NCI-H345 treated with DMSO at 0.1 percent for 48 hours (cell line): ENCODE data around the gene MEAF6.
"Not testable (repeated sequence)": the region's sequence is repeated elsewhere in the genome, so short reads cannot be mapped to it uniquely, and the experiment has no call there.

Source experiments
- DNase-seq: peaks from one replicate; lab custom pipeline; 2025; ENCODE audit not compliant: unreplicated experiment; lab: John Stamatoyannopoulos, UW

The MEAF6 gene

DNA sequence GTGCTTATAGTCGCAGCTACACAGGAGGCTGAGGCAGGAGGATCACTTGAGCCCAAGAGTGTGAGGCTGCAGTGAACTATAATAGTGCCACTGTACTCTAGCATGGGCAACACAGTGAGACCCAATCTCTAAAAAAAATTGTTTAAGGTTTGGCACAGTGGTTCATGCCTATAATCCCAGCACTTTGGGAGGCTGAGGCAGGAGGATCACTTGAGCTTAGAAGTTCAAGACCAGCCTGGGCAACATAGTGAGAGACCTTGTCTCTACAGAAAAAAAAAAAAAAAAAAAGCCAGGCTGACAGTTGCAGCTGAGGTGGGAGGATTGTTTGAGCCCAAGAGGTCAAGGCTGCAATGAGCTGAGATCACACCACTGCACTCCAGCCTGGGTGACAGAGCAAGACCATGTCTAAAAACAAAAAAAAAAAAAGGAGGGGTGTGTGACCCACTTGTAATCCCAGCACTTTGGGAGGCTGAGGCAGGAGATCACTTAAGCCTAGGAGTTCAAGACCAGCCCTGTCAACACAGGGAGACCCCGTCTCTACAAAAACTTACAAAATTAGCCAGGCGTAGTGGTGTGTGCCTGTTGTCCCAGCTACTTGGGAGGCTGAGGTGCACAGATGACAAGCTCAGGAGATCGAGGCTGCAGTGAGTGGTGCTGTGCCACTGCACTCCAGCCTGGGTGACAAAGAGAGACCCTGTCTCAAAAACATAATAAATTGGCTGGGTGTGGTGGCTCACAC is 18.0 kb upstream of the MEAF6 start:
- DNase-seq, result not testable (repeated sequence)

- not testable (repeated sequence) for DNase-seq
Observed at GRCh38 chr1:37529888-37530287, 15.3 kb upstream of the MEAF6 start.

DNA sequence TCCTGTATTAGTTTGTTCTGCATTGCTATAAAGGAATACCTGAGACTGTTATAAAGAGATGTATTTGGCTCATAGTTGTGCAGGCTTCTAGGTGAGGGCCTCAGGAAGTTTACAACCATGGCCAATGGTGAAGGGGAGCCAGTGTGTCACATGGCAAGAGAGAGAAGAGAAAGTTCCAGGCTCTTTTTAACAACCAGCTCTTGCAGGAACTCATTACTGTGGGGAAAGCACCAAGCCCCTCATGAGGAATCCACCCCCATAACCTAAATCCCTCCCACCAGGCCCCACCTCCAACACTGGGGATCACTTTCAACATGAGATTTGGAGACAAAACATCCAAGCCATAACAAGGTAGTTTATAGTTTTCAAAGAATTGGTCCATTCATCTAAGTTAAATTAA is 5.0 kb upstream of the MEAF6 start:
- no peak for DNase-seq

- DNase-seq, result not testable (repeated sequence)
Observed at GRCh38 chr1:37518929-37519328, 4.4 kb upstream of the MEAF6 start.

DNA sequence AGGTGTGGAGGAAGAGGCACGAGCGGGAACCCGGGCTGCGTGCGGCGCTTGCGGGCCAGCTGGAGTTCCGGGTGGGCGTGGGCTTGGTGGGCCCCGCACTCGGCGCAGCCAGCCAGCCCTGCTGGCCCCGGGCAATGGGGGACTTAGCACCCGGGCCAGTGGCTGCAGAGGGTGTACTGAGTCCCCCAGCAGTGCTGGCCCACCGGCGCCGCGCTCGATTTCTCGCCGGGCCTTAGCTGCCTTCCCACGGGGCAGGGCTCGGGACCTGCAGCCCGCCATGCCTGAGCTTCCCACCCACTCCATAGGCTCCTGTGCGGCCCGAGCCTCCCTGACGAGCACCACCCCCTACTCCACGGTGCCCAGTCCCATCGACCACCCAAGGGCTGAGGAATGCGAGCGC is 3.7 kb upstream of the MEAF6 start:
- DNase-seq, result not testable (repeated sequence)

DNA sequence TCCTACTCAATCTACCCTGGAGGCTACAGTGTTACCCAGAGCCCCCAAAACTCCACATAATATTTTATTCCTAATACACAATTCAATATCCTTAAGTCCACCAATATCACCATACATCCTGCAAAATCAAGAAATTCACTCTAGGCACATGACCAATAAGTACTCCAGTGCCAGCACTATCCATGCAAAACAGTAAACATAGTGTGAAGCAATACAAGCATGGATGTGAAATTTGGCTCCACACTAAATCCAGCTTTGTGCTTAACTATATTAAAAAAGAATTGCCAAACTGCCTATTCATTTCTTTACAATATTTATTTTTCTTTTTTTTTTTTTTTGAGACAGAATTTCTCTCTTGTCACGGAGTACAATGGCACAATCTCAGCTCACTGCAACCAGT is 3.0 kb upstream of the MEAF6 start:
- DNase-seq, result no peak

DNA sequence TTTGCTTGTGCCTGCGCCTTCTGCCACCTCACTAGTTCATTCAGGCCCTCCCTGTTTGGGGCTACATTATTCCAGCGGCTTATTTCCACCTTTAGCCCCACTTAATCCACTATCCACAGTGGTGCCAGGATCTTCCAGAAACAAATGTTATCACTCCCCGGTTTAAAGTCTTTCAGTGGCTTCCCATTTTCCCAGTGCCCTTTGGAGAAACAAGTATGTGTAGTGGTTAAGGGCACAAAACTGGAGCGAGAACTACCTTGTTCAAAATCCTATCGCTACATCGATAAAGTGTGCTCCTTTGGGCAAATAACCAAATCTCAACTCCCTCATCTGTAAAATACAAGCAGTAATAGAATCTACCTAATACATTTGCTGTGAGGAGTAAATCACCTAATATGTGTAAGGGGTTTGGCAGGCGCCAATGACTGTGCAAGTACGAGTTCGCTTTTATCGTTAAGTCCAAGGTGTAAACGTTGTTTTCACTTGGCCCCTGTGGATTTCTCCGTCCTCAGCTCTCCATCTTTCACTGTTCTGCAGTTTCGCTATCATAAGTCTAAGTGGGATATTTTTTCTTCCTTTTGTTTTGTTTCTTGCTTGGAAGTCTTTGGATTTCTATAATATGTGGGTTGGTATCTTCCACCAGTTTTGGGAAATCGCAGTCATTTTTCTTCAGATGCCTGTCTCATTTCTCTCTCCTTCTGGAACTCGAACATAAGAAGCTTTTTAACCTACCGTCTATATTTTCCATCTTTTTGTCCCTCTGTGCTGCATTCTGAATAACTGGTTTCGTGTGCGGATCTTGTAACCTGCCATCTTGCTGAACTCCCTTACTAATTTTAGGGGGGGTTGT is 844 bp upstream of the MEAF6 start:
- no peak for DNase-seq

GRCh38 chr1:37513795-37514349 is 694 bp downstream of the MEAF6 start:
- DNase-seq, result peak; percentile 15

DNA sequence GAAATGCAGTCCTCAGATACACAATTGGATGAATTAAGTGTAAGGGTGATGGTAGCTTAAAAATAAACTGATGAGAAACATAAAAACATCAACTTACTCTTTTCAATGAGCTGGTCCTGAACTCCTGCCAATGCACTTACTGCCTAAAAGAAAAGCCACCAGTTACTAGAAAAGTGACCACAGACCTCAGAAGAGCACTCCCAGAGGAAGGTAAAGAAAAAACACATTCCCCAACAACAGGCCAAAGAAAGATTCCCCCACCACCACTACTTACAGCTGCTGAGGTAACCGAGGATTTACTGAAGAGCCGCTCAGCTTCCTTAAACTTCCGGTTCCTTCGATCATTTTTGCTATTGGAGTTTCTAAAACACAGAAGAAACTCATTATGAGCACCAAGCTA is 5.4 kb downstream of the MEAF6 start:
- DNase-seq, result no peak

DNA sequence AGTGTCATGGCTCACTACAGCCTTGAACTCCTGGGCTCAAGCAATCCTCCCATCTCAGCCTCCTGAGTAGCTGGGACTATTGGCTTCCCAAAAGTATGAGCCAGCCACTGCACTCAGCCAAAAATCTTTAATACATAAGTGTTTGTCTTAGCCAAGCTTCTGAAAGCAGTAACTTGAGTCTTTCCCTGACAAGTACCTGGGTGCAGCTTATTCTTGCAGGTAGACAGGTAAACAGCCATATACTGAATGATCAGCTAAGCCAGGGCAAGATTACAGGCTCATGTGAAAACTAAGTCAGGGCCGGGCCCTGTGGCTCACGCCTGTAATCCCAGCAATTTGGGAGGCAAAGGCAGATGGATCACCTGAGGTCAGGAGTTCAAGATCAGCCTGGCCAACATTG is 7.8 kb downstream of the MEAF6 start:
- DNase-seq, result no peak

GRCh38 chr1:37502791-37503190 is 11.8 kb downstream of the MEAF6 start:
- DNase-seq, result not testable (repeated sequence)

DNA sequence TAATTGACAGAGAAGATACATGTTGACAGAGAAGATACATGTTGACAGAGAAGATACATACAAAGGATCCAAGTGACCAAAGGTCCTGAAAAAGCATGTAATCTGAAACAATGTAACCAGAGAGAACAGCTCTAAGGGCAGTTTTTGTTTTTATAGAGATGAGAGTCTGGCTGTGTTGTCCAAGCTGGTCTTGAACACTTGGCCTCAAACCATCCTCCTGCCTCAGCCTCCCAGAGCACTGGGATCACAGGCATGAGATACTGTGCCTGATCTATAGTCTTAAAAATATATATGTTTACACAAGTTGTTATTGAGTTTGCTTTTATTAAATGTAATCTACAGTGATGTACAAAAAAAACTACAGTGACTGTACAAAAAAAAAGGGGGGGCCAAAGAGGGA is 12.5 kb downstream of the MEAF6 start:
- DNase-seq, result no peak

DNA sequence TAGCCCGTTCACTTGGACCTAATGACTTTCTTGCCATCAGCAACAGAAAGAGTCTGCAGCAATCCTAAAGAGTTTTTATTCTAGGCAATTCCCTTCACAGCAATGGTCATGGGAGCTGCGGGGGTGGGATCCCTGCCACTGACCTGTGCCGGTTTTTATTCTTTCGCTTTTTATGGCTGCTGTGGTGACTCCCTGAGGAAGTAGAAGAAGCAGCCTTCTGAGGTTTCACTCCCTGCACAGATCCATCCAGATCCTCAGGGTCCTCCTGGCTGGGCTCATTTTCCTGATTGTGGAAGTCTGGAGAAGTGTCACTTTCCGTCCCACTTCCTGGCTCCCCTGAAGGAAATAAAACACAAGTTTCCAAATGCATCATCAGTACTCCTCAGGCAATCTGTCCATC is 12.9 kb downstream of the MEAF6 start:
- DNase-seq, result no peak

GRCh38 chr1:37498872-37499617 is 15.5 kb downstream of the MEAF6 start:
- no peak for DNase-seq

DNA sequence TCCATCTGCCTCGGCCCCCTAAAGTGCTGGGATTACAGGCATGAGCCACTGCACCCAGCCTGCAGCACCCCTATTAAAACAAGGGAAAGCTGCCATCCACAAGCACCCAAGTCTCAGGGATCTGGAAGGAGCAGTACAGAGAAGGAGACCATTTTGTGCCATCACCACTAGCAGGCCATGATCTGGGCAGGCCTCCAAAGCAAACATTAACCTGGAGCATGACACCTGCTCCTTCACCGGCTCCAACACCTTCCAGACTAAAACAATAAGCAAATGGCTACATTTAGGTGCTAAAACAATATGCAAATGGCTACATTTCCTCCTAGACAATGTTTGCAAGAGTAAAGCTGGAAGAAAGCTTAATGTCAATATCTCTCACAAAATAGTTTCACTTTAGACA is 16.7 kb downstream of the MEAF6 start:
- peak; percentile 80 for DNase-seq

DNA sequence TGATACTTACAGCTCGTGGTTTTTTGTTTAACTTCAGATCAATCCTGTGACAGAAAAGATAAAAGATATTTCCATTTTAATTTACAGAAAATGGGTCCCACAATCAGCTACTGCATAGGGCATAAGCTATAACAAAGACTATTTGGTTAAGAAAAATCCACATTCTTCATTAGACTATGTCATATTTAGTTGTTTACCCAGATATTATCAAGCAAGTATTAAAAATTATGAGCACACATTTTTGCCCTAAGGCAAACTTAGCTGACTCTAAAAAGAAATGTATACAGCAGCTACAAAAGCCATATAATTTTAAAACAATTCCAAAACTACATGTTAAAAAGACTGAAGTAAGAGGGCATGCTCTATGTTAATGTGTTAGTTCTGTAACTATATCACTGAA is 18.7 kb downstream of the MEAF6 start:
- no peak for DNase-seq

- no peak for DNase-seq
Observed at GRCh38 chr1:37493336-37494098, 21.0 kb downstream of the MEAF6 start.

DNA sequence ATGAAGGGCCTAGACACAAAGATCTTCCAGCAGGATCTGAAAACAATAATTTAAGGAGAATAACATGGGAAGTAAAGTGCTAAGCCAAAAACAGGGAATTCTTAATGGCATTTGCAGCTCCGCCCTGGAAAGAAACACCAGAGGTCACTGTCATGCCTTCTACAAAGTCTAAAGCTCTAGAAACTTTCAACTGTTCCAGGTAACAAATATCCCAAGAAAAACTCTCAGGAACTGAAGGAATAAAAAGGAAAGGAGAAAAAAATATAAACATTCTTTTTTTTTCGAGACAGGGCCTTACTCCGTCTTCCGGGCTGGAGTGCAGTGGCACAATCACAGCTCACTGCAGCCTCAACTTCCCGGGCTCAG is 27.0 kb downstream of the MEAF6 start:
- no peak for DNase-seq

- peak; percentile 49 for DNase-seq
Observed at GRCh38 chr1:37486680-37487618, 27.6 kb downstream of the MEAF6 start.
